ENCODE measurements around the gene GRID1. TPM values are rescaled to one million over a fixed set of nuclear protein-coding genes. Genes with fewer than 3 reads are reported as not detected.

GRID1 gene
- total RNA-seq, 1 donor from 2014 or later, result 1.4 TPM

- H3K4me3 ChIP-seq, result no peak overlapping the region
- intact Hi-C loops (cut with DNase I), result no loop called here
- no peak for DNase-seq (ENCODE audit: low spot score in 2 of 2)
- H3K27ac ChIP-seq, result no peak overlapping the region
- no peak for TF ChIP-seq CTCF (IDR thresholded peaks at IDR 0.05)
- H3K4me1 ChIP-seq, result no peaks in the 10 kb centered on the region
- no peaks in the 10 kb centered on the region for H3K36me3 ChIP-seq
- no peaks in the 10 kb centered on the region for H3K27me3 ChIP-seq
- no peaks in the 10 kb centered on the region for H3K9me3 ChIP-seq
Measured at GRCh38 chr10:86013568-86013967, 353.0 kb downstream of the GRID1 start.

- Histone ChIP-seq H3K27ac (no peak overlapping the region), H3K4me3 (no peak overlapping the region), H3K36me3 (no peaks in the 10 kb centered on the region), H3K27me3 (no peaks in the 10 kb centered on the region), H3K9me3 (no peaks in the 10 kb centered on the region), H3K4me1 (no peaks in the 10 kb centered on the region)
- DNase-seq (ENCODE audit: low spot score in 2 of 2), result no peak
- no peak for TF ChIP-seq CTCF (IDR thresholded peaks at IDR 0.05)
- intact Hi-C loops (cut with DNase I), result no loop called here
Measured at GRCh38 chr10:86007171-86007570, 359.4 kb downstream of the GRID1 start.

GRCh38 chr10:86004337-86004736 lies 362.3 kb downstream of the GRID1 start:
- H3K9me3 ChIP-seq, result no peaks in the 10 kb centered on the region
- intact Hi-C loops (cut with DNase I), result no loop called here
- H3K36me3 ChIP-seq, result no peaks in the 10 kb centered on the region
- H3K27me3 ChIP-seq, result no peaks in the 10 kb centered on the region
- no peak for DNase-seq (ENCODE audit: low spot score in 2 of 2)
- H3K27ac ChIP-seq, result no peak overlapping the region
- H3K4me1 ChIP-seq, result no peaks in the 10 kb centered on the region
- TF ChIP-seq CTCF (IDR thresholded peaks at IDR 0.05), result no peak
- H3K4me3 ChIP-seq, result no peak overlapping the region

- intact Hi-C loops (cut with DNase I), result no loop called here
- no peak overlapping the region for H3K4me3 ChIP-seq
- no peaks in the 10 kb centered on the region for H3K36me3 ChIP-seq
- H3K27ac ChIP-seq, result no peak overlapping the region
- H3K27me3 ChIP-seq, result no peaks in the 10 kb centered on the region
- TF ChIP-seq CTCF (IDR thresholded peaks at IDR 0.05), result no peak
- no peaks in the 10 kb centered on the region for H3K4me1 ChIP-seq
- DNase-seq (ENCODE audit: low spot score in 2 of 2), result no peak
- no peaks in the 10 kb centered on the region for H3K9me3 ChIP-seq
Measured at GRCh38 chr10:86003201-86003621, 363.4 kb downstream of the GRID1 start.

- DNase-seq (ENCODE audit: low spot score in 2 of 2), result no peak
- H3K27me3 ChIP-seq, result no peaks in the 10 kb centered on the region
- H3K4me3 ChIP-seq, result no peak overlapping the region
- no peaks in the 10 kb centered on the region for H3K9me3 ChIP-seq
- H3K27ac ChIP-seq, result no peak overlapping the region
- TF ChIP-seq CTCF (IDR thresholded peaks at IDR 0.05), result no peak
- intact Hi-C loops (cut with DNase I), result no loop called here
- no peaks in the 10 kb centered on the region for H3K36me3 ChIP-seq
- no peaks in the 10 kb centered on the region for H3K4me1 ChIP-seq
Measured at GRCh38 chr10:86001521-86001920, 365.1 kb downstream of the GRID1 start.

- Histone ChIP-seq H3K4me1 (no peaks in the 10 kb centered on the region), H3K9me3 (no peaks in the 10 kb centered on the region), H3K36me3 (no peaks in the 10 kb centered on the region), H3K4me3 (no peak overlapping the region), H3K27ac (no peak overlapping the region), H3K27me3 (no peaks in the 10 kb centered on the region)
- no peak for TF ChIP-seq CTCF (IDR thresholded peaks at IDR 0.05)
- intact Hi-C loops (cut with DNase I), result no loop called here
- no peak for DNase-seq (ENCODE audit: low spot score in 2 of 2)
Measured at GRCh38 chr10:85997544-85997943, 369.1 kb downstream of the GRID1 start.
